ENCODE measurements around the gene KCNJ12.
A peak's percentile ranks its signal among the peaks of the same experiment; 100 is the strongest.

The KCNJ12 gene

DNA sequence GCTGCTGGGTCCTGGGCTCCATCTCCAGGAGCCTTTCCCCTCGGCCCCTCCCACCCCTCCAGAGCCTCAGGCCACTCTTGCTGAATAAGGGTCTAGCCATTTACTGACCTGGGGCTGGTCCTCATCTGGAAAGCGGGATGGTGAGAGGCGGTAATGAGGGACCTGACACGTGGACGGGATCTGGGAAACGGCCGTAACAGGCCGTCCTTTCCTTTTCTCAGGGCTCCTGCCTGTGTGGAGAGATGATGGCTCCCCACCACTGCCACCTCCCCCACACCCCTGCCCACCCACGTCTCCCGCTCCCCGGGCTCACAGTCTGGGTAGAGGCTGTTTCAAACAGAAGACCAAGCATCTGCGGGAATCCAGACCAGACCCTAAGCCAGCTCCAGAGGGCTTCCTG, 20.6 kb upstream of the KCNJ12 start:
- TF ChIP-seq, protein P1, sequence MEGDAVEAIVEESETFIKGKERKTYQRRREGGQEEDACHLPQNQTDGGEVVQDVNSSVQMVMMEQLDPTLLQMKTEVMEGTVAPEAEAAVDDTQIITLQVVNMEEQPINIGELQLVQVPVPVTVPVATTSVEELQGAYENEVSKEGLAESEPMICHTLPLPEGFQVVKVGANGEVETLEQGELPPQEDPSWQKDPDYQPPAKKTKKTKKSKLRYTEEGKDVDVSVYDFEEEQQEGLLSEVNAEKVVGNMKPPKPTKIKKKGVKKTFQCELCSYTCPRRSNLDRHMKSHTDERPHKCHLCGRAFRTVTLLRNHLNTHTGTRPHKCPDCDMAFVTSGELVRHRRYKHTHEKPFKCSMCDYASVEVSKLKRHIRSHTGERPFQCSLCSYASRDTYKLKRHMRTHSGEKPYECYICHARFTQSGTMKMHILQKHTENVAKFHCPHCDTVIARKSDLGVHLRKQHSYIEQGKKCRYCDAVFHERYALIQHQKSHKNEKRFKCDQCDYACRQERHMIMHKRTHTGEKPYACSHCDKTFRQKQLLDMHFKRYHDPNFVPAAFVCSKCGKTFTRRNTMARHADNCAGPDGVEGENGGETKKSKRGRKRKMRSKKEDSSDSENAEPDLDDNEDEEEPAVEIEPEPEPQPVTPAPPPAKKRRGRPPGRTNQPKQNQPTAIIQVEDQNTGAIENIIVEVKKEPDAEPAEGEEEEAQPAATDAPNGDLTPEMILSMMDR (IDR thresholded peaks at IDR 0.05; ENCODE audit: unreplicated experiment in 3 of 3) = no peak
- H3K27ac Mint-ChIP-seq = no peak overlapping the region
- no peaks in the 10 kb centered on the region for H3K4me1 Mint-ChIP-seq
- no peaks in the 10 kb centered on the region for H3K9me3 Mint-ChIP-seq
- no peak overlapping the region for H3K4me3 Mint-ChIP-seq
- H3K36me3 Mint-ChIP-seq (ENCODE audit: low read depth) = no peaks in the 10 kb centered on the region
- peaks cover 14% of the 10 kb centered on the region for H3K27me3 Mint-ChIP-seq (ENCODE audit: low read depth)

DNA sequence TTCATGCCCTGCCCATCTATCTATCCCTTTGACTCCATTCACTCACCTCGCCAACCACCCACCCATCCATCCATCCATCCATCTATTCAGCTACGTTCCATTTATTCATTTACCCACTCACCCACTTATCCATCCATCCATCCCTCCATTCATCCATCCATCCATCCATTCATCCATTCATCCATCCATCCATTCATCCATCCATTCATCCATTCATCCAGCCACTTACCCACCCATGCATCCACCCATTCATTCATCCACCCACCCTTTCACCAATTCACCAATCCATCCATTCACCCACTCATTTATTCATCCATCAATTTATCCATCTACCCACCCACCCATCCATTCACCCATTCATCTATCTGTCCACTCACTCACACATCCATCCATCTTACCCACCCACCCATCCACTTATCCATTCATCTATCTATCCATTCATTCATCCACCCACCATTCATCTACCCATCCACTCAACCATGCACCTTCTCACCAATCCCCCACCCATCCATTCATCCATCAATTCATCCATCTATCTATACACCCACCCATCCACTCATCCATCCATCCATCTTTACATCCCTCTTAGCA, 19.5 kb upstream of the KCNJ12 start:
- Mint-ChIP-seq H3K27me3 (ENCODE audit: low read depth) (peaks cover 13% of the 10 kb centered on the region), H3K36me3 (ENCODE audit: low read depth) (no peaks in the 10 kb centered on the region), H3K9me3 (no peaks in the 10 kb centered on the region), H3K4me3 (no peak overlapping the region), H3K4me1 (no peaks in the 10 kb centered on the region), H3K27ac (no peak overlapping the region)
- TF ChIP-seq, protein P1 (IDR thresholded peaks at IDR 0.05; ENCODE audit: unreplicated experiment in 3 of 3) = no peak

DNA sequence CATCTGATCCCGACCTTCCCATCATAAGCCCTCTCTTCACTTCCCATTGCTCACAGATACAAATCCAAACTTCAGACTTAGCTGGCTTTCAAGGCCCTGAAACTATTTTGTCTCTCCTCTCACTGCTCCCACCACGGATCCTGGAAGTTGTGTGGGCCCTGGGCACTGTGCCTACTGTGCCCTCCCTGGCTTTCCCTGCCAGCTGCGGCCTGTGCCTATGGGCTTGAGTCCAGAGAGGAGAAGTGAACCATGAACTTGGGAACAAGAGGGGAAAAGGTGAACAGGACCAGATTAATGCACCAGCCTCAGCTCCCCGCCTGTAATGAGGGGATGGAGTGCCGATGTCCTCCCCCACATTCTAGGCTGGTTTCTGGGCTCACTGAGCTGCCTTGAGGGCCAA, 18.9 kb upstream of the KCNJ12 start:
- H3K27me3 Mint-ChIP-seq (ENCODE audit: low read depth) = peaks cover 12% of the 10 kb centered on the region
- no peak overlapping the region for H3K4me3 Mint-ChIP-seq
- no peak overlapping the region for H3K27ac Mint-ChIP-seq
- H3K36me3 Mint-ChIP-seq (ENCODE audit: low read depth) = no peaks in the 10 kb centered on the region
- H3K9me3 Mint-ChIP-seq = no peaks in the 10 kb centered on the region
- H3K4me1 Mint-ChIP-seq = no peaks in the 10 kb centered on the region
- TF ChIP-seq, protein P1 (IDR thresholded peaks at IDR 0.05; ENCODE audit: unreplicated experiment in 3 of 3) = no peak

DNA sequence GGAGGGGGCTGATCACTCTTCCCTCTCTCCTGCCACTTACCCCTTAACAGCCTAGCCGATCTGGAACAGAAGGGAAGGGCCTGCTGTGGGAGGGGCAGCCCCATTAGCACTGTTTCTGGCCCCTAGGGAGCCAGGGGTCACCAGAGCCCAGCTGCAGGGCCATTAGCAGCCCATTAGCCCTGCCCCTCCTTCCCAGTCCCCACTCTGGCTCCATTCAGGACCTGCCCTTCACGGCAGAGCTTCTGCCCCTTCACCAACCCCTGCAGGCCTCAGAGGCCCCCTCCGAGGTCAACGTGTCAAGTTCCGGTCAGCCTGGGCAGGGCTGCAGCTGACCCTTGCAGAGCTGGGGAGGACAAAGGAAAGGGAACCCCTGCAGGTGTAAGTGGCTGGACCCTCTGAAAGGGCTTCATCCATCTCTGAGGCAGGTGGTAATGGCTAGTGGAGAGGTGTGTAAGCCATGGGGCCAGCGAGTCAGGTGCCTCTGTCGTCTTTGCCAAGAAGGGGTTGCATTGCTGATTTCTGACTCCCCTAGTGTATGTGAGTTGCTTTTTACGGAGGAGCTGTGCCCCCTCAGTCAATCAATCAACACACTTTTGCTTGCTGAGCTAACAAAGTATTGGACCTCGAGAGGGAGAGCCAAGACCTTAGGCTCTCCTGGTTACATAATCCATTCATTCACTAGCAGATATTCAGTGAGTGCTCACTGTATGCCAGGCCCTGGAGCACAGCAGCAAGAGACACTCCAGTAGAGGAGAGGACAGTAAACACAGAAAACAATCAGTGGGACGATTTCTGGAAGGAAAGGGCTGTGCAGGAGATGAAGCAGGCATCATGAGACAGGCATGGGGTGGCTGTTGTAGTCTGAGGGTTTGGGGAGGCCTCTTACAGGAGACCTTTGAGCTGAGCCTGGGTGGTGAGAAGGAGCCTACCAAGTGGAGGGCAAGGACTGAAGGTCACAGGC, 18.2 kb upstream of the KCNJ12 start:
- Mint-ChIP-seq H3K27me3 (ENCODE audit: low read depth) (peaks cover 12% of the 10 kb centered on the region), H3K9me3 (no peaks in the 10 kb centered on the region), H3K4me1 (no peaks in the 10 kb centered on the region), H3K27ac (peak overlapping the region in 1 of 3 experiments; percentile 6), H3K36me3 (ENCODE audit: low read depth) (no peaks in the 10 kb centered on the region), H3K4me3 (no peak overlapping the region)
- TF ChIP-seq, protein P1 (IDR thresholded peaks at IDR 0.05; ENCODE audit: unreplicated experiment in 3 of 3) = no peak

DNA sequence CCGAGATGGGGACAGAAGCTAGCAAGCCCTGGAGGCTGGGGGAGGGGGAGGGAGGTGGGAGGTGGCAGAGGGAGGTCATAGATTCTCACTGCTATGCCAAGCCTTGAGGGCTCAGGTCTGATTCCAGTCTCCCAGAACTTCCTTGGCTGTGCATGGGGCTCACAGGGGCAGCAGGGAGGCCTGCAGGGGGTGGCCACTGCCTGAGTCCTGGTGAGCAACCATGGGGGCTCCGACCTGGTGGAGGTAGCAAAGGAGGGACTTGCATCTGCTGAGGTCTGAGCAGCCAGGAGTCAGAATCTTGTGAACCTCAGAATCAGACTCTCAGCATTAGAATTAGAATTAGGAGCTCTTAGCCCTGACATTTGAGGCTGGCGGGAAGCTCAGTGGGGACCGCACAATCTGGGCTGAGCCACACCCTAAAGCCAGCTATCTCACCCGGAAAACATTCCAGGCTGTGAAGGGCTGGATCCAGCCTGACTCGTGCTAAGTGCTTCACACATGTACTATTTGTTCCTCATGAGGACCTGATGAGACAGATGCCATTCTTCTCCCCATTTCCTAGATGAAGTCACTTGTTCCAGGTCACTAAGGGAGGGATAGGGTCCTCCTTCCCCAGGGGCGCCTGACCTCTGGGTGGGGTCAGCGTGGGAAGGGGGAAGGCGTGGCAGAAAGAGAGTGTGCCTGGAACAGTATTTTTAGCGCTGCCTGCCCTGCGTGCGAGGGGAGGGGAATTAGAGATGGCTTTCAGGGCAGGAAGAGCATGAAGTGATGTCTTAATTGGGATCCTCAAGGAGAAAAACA, 17.3 kb upstream of the KCNJ12 start:
- Mint-ChIP-seq H3K36me3 (ENCODE audit: low read depth) (no peaks in the 10 kb centered on the region), H3K27me3 (ENCODE audit: low read depth) (peaks cover 6% of the 10 kb centered on the region), H3K4me3 (no peak overlapping the region), H3K9me3 (no peaks in the 10 kb centered on the region), H3K27ac (no peak overlapping the region), H3K4me1 (no peaks in the 10 kb centered on the region)
- TF ChIP-seq, protein P1 (IDR thresholded peaks at IDR 0.05; ENCODE audit: unreplicated experiment in 3 of 3) = no peak
